ENCODE results near the gene USP24. TPM values are rescaled to one million over a fixed set of nuclear protein-coding genes. Genes with fewer than 3 reads are reported as not detected.

USP24 gene
- total and polyA plus RNA-seq, 10 of the 15 experiments (the other 5 are each of a cell fraction or from before 2014, with no cell fraction given), result 4.6 to 36.5 (median 25.3) TPM

DNA sequence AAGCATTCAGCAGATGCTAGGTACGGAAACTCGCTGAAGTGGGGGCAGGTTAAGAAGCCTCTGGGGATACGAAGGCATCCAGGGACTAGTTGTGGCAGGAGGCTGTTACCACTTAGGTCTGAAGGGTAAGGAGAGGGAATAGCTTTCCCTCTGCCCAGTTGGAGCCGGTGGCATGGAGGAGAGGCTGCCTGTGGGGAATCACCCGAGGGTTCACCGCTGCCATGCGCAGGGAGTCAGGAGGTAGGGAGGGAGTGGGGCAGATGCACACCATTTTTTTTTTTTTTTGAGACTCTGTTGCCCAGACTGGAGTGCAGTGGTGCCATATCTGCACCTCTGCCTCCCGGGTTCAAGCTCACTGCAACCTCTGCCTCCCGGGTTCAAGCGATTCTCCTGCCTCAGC is 169.7 kb downstream of the USP24 start:
- no peak for DNase-seq (ENCODE audit: low read depth, low spot score)
- no peak overlapping the region for H3K27ac ChIP-seq (ENCODE audit: control insufficient read depth, insufficient read depth)
- H3K4me2 ChIP-seq (ENCODE audit: control insufficient read depth, insufficient read depth), result no peak overlapping the region
- in situ Hi-C loops (cut with MboI), result no loop called here
- SMC1A ChIA-PET (ENCODE audit: uncharacterized antibody, unreplicated experiment), result no interaction called here
- no peaks in the 10 kb centered on the region for H3K4me1 ChIP-seq (ENCODE audit: control insufficient read depth, insufficient read depth, low read length)
- BruUV-seq (replicated peaks), result no TSS peak
- H3K27me3 ChIP-seq (replicated peaks in 1 of 2; ENCODE audit: control insufficient read depth in 2 of 2, insufficient read depth in 2 of 2, low read length in 1 of 2), result peaks cover 4 to 10% of the 10 kb centered on the region in 2 experiments; a peak in 3 of 4 replicates
- no peak for FAIRE-seq
- intact Hi-C loops (cut with micrococcal nuclease; ENCODE audit: unreplicated experiment), result no loop called here
- no peaks in the 10 kb centered on the region for H3K36me3 ChIP-seq (ENCODE audit: control insufficient read depth in 2 of 2, insufficient read depth in 2 of 2, low read length in 1 of 2)
- no peak for ATAC-seq
- H3K4me3 ChIP-seq, result no peak overlapping the region
- TF ChIP-seq BCL11A (IDR thresholded peaks at IDR 0.05; ENCODE audit: low read depth, low read length), result no peak
- no peak for TF ChIP-seq RAD21 (IDR thresholded peaks at IDR 0.05; ENCODE audit: insufficient read depth, low read depth, low read length)
- TF ChIP-seq SP1 (IDR thresholded peaks at IDR 0.05; ENCODE audit: low read depth, low read length), result no peak
- TF ChIP-seq, protein P1, sequence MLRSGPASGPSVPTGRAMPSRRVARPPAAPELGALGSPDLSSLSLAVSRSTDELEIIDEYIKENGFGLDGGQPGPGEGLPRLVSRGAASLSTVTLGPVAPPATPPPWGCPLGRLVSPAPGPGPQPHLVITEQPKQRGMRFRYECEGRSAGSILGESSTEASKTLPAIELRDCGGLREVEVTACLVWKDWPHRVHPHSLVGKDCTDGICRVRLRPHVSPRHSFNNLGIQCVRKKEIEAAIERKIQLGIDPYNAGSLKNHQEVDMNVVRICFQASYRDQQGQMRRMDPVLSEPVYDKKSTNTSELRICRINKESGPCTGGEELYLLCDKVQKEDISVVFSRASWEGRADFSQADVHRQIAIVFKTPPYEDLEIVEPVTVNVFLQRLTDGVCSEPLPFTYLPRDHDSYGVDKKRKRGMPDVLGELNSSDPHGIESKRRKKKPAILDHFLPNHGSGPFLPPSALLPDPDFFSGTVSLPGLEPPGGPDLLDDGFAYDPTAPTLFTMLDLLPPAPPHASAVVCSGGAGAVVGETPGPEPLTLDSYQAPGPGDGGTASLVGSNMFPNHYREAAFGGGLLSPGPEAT (IDR thresholded peaks at IDR 0.05; ENCODE audit: low read depth), result no peak
- no peak for TF ChIP-seq STAT3 (IDR thresholded peaks at IDR 0.05; ENCODE audit: low read depth, low read length)
- no peak for TF ChIP-seq SIN3A (IDR thresholded peaks at IDR 0.05; ENCODE audit: low read depth, low read length)
- TF ChIP-seq, protein P2, sequence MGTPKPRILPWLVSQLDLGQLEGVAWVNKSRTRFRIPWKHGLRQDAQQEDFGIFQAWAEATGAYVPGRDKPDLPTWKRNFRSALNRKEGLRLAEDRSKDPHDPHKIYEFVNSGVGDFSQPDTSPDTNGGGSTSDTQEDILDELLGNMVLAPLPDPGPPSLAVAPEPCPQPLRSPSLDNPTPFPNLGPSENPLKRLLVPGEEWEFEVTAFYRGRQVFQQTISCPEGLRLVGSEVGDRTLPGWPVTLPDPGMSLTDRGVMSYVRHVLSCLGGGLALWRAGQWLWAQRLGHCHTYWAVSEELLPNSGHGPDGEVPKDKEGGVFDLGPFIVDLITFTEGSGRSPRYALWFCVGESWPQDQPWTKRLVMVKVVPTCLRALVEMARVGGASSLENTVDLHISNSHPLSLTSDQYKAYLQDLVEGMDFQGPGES (IDR thresholded peaks at IDR 0.05), result no peak
- no peak for TF ChIP-seq JUND (IDR thresholded peaks at IDR 0.05; ENCODE audit: low read depth, low read length)
- TF ChIP-seq POU2F2 (IDR thresholded peaks at IDR 0.05; ENCODE audit: borderline replicate concordance, low read depth, low read length), result no peak
- no peak for TF ChIP-seq RFX5 (IDR thresholded peaks at IDR 0.05; ENCODE audit: low read depth, low read length)
- no peak for TF ChIP-seq CHD4 (IDR thresholded peaks at IDR 0.05)
- no peak for TF ChIP-seq MYB (IDR thresholded peaks at IDR 0.05; ENCODE audit: borderline replicate concordance, low read depth, low read length)
- no peak for TF ChIP-seq E2F8 (IDR thresholded peaks at IDR 0.05; ENCODE audit: low read depth, partially characterized antibody)
- TF ChIP-seq NR2C2 (IDR thresholded peaks at IDR 0.05; ENCODE audit: borderline replicate concordance, control insufficient read depth, insufficient read length, low read depth), result no peak
- TF ChIP-seq MYC (IDR thresholded peaks at IDR 0.05; ENCODE audit: insufficient read depth, insufficient read length, insufficient replicate concordance, low read length, severe bottlenecking), result no peak
- TF ChIP-seq E4F1 (IDR thresholded peaks at IDR 0.05; ENCODE audit: borderline replicate concordance, partially characterized antibody), result no peak
- H3K9me3 ChIP-seq (replicated peaks; ENCODE audit: control insufficient read depth, insufficient read depth, low read length), result no peaks in the 10 kb centered on the region
- H3K9ac ChIP-seq (ENCODE audit: control insufficient read depth, insufficient read depth, low read length), result no peak overlapping the region
- H3K79me2 ChIP-seq (ENCODE audit: control insufficient read depth, insufficient read depth, low read length), result no peaks in the 10 kb centered on the region
- CTCF ChIA-PET, result interaction anchor here (1.3 kb wide), 1 partner anchor 100 kb away, joined by 3 read pairs; no protein-coding TSS in a partner anchor
- WGBS (ENCODE audit: insufficient coverage, insufficient replicate concordance, low lambda C conversion rate, missing lambda C conversion rate), result 54% methylated on average over 10 of the region's 10 CpGs
- H2AFZ ChIP-seq (ENCODE audit: control insufficient read depth, low read depth, low read length), result no peak overlapping the region
- H4K20me1 ChIP-seq (ENCODE audit: control insufficient read depth, insufficient read depth), result no peaks in the 10 kb centered on the region
- RAD21 ChIA-PET (ENCODE audit: unreplicated experiment), result no interaction called here
- POLR2A ChIA-PET, result no interaction called here

Measured in GM12878 (cell line).